ENCODE measurements around the gene RGR. TPM values are rescaled to one million over a fixed set of nuclear protein-coding genes. Genes with fewer than 3 reads are reported as not detected.

Gene RGR
- total and polyA plus RNA-seq, 2 experiments from 2014 or later, result not detected

DNA sequence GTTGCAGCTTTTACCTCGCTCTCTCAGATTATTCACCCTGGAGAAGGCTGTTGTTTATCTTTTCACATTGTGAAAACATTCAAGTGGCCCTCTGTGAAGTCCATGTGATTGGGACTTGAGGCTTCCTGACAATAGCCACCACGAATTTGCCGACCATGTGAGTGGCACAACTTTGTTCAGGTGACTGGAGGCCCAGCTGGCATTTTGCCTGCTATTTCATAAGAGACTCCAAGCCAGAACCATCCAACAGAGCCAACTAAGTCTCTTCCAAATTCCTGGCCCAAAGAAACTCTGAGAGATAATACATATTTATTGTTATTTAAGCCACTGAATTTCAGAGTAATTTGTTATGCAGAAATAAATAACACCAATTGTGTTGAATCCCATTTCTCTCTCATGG, 45.4 kb downstream of the RGR start (continued):
- TF ChIP-seq, protein P1, sequence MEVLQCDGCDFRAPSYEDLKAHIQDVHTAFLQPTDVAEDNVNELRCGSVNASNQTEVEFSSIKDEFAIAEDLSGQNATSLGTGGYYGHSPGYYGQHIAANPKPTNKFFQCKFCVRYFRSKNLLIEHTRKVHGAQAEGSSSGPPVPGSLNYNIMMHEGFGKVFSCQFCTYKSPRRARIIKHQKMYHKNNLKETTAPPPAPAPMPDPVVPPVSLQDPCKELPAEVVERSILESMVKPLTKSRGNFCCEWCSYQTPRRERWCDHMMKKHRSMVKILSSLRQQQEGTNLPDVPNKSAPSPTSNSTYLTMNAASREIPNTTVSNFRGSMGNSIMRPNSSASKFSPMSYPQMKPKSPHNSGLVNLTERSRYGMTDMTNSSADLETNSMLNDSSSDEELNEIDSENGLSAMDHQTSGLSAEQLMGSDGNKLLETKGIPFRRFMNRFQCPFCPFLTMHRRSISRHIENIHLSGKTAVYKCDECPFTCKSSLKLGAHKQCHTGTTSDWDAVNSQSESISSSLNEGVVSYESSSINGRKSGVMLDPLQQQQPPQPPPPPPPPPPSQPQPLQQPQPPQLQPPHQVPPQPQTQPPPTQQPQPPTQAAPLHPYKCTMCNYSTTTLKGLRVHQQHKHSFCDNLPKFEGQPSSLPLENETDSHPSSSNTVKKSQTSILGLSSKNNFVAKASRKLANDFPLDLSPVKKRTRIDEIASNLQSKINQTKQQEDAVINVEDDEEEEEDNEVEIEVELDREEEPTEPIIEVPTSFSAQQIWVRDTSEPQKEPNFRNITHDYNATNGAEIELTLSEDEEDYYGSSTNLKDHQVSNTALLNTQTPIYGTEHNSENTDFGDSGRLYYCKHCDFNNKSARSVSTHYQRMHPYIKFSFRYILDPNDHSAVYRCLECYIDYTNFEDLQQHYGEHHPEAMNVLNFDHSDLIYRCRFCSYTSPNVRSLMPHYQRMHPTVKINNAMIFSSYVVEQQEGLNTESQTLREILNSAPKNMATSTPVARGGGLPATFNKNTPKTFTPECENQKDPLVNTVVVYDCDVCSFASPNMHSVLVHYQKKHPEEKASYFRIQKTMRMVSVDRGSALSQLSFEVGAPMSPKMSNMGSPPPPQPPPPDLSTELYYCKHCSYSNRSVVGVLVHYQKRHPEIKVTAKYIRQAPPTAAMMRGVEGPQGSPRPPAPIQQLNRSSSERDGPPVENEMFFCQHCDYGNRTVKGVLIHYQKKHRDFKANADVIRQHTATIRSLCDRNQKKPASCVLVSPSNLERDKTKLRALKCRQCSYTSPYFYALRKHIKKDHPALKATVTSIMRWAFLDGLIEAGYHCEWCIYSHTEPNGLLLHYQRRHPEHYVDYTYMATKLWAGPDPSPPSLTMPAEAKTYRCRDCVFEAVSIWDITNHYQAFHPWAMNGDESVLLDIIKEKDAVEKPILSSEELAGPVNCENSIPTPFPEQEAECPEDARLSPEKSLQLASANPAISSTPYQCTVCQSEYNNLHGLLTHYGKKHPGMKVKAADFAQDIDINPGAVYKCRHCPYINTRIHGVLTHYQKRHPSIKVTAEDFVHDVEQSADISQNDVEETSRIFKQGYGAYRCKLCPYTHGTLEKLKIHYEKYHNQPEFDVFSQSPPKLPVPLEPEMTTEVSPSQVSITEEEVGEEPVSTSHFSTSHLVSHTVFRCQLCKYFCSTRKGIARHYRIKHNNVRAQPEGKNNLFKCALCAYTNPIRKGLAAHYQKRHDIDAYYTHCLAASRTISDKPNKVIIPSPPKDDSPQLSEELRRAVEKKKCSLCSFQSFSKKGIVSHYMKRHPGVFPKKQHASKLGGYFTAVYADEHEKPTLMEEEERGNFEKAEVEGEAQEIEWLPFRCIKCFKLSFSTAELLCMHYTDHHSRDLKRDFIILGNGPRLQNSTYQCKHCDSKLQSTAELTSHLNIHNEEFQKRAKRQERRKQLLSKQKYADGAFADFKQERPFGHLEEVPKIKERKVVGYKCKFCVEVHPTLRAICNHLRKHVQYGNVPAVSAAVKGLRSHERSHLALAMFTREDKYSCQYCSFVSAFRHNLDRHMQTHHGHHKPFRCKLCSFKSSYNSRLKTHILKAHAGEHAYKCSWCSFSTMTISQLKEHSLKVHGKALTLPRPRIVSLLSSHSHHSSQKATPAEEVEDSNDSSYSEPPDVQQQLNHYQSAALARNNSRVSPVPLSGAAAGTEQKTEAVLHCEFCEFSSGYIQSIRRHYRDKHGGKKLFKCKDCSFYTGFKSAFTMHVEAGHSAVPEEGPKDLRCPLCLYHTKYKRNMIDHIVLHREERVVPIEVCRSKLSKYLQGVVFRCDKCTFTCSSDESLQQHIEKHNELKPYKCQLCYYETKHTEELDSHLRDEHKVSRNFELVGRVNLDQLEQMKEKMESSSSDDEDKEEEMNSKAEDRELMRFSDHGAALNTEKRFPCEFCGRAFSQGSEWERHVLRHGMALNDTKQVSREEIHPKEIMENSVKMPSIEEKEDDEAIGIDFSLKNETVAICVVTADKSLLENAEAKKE (CRISPR knock-in tag; IDR thresholded peaks at IDR 0.05), result no peak
- TF ChIP-seq, protein P2, sequence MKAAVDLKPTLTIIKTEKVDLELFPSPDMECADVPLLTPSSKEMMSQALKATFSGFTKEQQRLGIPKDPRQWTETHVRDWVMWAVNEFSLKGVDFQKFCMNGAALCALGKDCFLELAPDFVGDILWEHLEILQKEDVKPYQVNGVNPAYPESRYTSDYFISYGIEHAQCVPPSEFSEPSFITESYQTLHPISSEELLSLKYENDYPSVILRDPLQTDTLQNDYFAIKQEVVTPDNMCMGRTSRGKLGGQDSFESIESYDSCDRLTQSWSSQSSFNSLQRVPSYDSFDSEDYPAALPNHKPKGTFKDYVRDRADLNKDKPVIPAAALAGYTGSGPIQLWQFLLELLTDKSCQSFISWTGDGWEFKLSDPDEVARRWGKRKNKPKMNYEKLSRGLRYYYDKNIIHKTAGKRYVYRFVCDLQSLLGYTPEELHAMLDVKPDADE (IDR thresholded peaks at IDR 0.05), result no peak
- TF ChIP-seq STAT1 (IDR thresholded peaks at IDR 0.05; ENCODE audit: unreplicated experiment) (no peak), JUNB (IDR thresholded peaks at IDR 0.05; ENCODE audit: unreplicated experiment) (no peak)

DNA sequence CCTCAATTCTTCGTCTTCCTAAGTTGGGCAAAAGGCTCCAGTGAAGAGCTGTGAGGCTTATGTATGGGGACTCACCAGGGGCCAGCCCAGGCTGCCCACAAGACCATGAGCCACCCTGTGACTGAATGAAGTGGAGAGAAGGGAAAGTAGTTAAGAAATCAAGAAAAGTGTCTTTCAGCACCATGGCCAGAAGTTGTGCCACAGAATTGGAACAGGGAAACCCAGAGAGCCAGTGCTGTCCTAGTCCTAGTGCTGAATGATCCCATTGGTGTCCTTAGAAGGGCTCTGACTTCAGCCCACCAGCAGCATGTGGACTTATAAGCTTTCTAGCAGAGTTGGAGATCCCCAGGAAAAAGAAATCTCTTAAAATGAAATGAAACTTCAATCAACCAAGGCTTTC, 46.5 kb downstream of the RGR start:
- H3F3A ChIP-seq (replicated peaks; ENCODE audit: low read depth), result 0 out of 2 replicates have a peak, but pooled peaks cover 10% of the 10 kb centered on the region
- H3K4me3 Mint-ChIP-seq, result no peak overlapping the region
- peaks cover 6% of the 10 kb centered on the region for H3K27me3 Mint-ChIP-seq (ENCODE audit: insufficient read depth, low read depth, poor library complexity)
- no peaks in the 10 kb centered on the region for H3K79me2 ChIP-seq (replicated peaks; ENCODE audit: insufficient read depth)
- H3K9me2 ChIP-seq (ENCODE audit: insufficient read depth), result peaks cover 6% of the 10 kb centered on the region; the same call in 1 of the 2 replicates
- H3K4me3 ChIP-seq, result no peak overlapping the region
- H2AFZ ChIP-seq, result no peak overlapping the region
- peaks cover 16% of the 10 kb centered on the region for H3K4me1 Mint-ChIP-seq
- H3K27me3 ChIP-seq (ENCODE audit: insufficient read depth), result no peaks in the 10 kb centered on the region
- no peaks in the 10 kb centered on the region for H3K9me3 Mint-ChIP-seq
- no peak overlapping the region for H3K27ac Mint-ChIP-seq
- H3K4me1 ChIP-seq (ENCODE audit: insufficient read depth), result peaks cover 18% of the 10 kb centered on the region
- peak; percentile 89 for DNase-seq (ENCODE audit: low spot score)
- H3K36me3 ChIP-seq (ENCODE audit: insufficient read depth), result no peaks in the 10 kb centered on the region
- H3K36me3 Mint-ChIP-seq (ENCODE audit: low read depth), result no peaks in the 10 kb centered on the region
- peak; percentile 92 for ATAC-seq
- no peaks in the 10 kb centered on the region for H4K20me1 ChIP-seq (replicated peaks; ENCODE audit: insufficient read depth)
- H3K27ac ChIP-seq (ENCODE audit: low read depth), result no peak overlapping the region
- no peak overlapping the region for H3K4me2 ChIP-seq
- TF ChIP-seq REST (IDR thresholded peaks at IDR 0.05; ENCODE audit: unreplicated experiment) (peak; percentile 97), EZH2phosphoT487 (IDR thresholded peaks at IDR 0.05; ENCODE audit: unreplicated experiment) (no peak), POLR2AphosphoS5 (IDR thresholded peaks at IDR 0.05; ENCODE audit: low read depth) (no peak), CREB1 (CRISPR knock-in tag; IDR thresholded peaks at IDR 0.05; ENCODE audit: low read depth) (peak; percentile 18; the same call in 1 of the 2 replicates), NANOG (IDR thresholded peaks at IDR 0.05; ENCODE audit: borderline replicate concordance) (no peak), EZH2 (IDR thresholded peaks at IDR 0.05; ENCODE audit: low read depth, unreplicated experiment) (no peak), JUNB (IDR thresholded peaks at IDR 0.05; ENCODE audit: unreplicated experiment) (no peak), STAT1 (IDR thresholded peaks at IDR 0.05; ENCODE audit: unreplicated experiment) (no peak), ZNF331 (CRISPR knock-in tag; IDR thresholded peaks at IDR 0.05; ENCODE audit: low read depth) (0 out of 2 replicates have a peak, but pooled peaks have one; percentile 17)
